GM12801 (cell line): ENCODE measurements around the gene HTR3C.

ENCODE experiments used
- CTCF ChIP-seq: IDR thresholded peaks from one replicate; pipeline ENCODE4 v1.5.1; 2011; ENCODE audit warnings: control low read depth; ENCODE audit not compliant: insufficient read length; ENCODE audit errors: extremely low read depth

Gene HTR3C

GRCh38 chr3:184011937-184012889 lies 40.6 kb upstream of the HTR3C start:
- TF ChIP-seq CTCF: no peak

GRCh38 chr3:184015381-184016019 lies 37.3 kb upstream of the HTR3C start:
- TF ChIP-seq CTCF: no peak

- TF ChIP-seq CTCF: no peak
Observed at GRCh38 chr3:184016169-184016570, 36.7 kb upstream of the HTR3C start.

GRCh38 chr3:184016811-184017671 lies 35.8 kb upstream of the HTR3C start:
- TF ChIP-seq CTCF: no peak

- no peak for TF ChIP-seq CTCF
Observed at GRCh38 chr3:184017672-184018423, 35.0 kb upstream of the HTR3C start, which contains the start of gene ABCC5. ABCC5 (minus strand) TSS chr3:184017884; CDS start chr3:184014392, 3,492 bp downstream.

GRCh38 chr3:184018424-184018973 lies 34.3 kb upstream of the HTR3C start:
- no peak for TF ChIP-seq CTCF
